ENCODE data around the gene BRD3OS. TPM values are rescaled to one million over a fixed set of nuclear protein-coding genes. Genes with fewer than 3 reads are reported as not detected.

The BRD3OS gene
- total RNA-seq, 1 experiment from 2014 or later: 16.2 TPM

- DNase-seq (ENCODE audit: low spot score): no peak
- no peaks in the 10 kb centered on the region for H3K9me3 Mint-ChIP-seq
- ChIA-PET CTCF (interaction anchor here (1.6 kb wide), 1 partner anchor 89 kb away, joined by 4 read pairs; no protein-coding TSS in a partner anchor), POLR2A (no interaction called here)
- ATAC-seq: no peak
- H3K4me3 Mint-ChIP-seq: no peak overlapping the region
- no peaks in the 10 kb centered on the region for H3K36me3 Mint-ChIP-seq
- H3K27ac Mint-ChIP-seq: no peak overlapping the region; the same call in 1 of the 2 replicates
- TF ChIP-seq TCF7 (CRISPR knock-in tag; IDR thresholded peaks at IDR 0.05; ENCODE audit: low read depth) (no peak), USF2 (CRISPR knock-in tag; IDR thresholded peaks at IDR 0.05) (no peak), MXD4 (CRISPR knock-in tag; IDR thresholded peaks at IDR 0.05; ENCODE audit: borderline replicate concordance) (no peak), ZNF219 (CRISPR knock-in tag; IDR thresholded peaks at IDR 0.05; ENCODE audit: borderline replicate concordance) (no peak), CDX4 (CRISPR knock-in tag; IDR thresholded peaks at IDR 0.05; ENCODE audit: borderline replicate concordance) (no peak), EMX1 (CRISPR knock-in tag; IDR thresholded peaks at IDR 0.05) (no peak), AFF4 (CRISPR knock-in tag; IDR thresholded peaks at IDR 0.05; ENCODE audit: borderline replicate concordance) (no peak), JAZF1 (CRISPR knock-in tag; IDR thresholded peaks at IDR 0.05) (no peak), FOXP1 (CRISPR knock-in tag; IDR thresholded peaks at IDR 0.05; ENCODE audit: borderline replicate concordance) (no peak), HMGA2 (CRISPR knock-in tag; IDR thresholded peaks at IDR 0.05) (no peak), ZNF138 (CRISPR knock-in tag; conservative IDR thresholded peaks at IDR 0.05) (no peak), SMAD3 (CRISPR knock-in tag; IDR thresholded peaks at IDR 0.05; ENCODE audit: borderline replicate concordance) (no peak), IRF2 (CRISPR knock-in tag; IDR thresholded peaks at IDR 0.05; ENCODE audit: borderline replicate concordance, low read depth) (no peak), ZNF263 (CRISPR knock-in tag; IDR thresholded peaks at IDR 0.05; ENCODE audit: low read depth) (no peak), NR3C1 (CRISPR knock-in tag; conservative IDR thresholded peaks at IDR 0.05; ENCODE audit: low read depth) (no peak)
- TF ChIP-seq, protein P1, sequence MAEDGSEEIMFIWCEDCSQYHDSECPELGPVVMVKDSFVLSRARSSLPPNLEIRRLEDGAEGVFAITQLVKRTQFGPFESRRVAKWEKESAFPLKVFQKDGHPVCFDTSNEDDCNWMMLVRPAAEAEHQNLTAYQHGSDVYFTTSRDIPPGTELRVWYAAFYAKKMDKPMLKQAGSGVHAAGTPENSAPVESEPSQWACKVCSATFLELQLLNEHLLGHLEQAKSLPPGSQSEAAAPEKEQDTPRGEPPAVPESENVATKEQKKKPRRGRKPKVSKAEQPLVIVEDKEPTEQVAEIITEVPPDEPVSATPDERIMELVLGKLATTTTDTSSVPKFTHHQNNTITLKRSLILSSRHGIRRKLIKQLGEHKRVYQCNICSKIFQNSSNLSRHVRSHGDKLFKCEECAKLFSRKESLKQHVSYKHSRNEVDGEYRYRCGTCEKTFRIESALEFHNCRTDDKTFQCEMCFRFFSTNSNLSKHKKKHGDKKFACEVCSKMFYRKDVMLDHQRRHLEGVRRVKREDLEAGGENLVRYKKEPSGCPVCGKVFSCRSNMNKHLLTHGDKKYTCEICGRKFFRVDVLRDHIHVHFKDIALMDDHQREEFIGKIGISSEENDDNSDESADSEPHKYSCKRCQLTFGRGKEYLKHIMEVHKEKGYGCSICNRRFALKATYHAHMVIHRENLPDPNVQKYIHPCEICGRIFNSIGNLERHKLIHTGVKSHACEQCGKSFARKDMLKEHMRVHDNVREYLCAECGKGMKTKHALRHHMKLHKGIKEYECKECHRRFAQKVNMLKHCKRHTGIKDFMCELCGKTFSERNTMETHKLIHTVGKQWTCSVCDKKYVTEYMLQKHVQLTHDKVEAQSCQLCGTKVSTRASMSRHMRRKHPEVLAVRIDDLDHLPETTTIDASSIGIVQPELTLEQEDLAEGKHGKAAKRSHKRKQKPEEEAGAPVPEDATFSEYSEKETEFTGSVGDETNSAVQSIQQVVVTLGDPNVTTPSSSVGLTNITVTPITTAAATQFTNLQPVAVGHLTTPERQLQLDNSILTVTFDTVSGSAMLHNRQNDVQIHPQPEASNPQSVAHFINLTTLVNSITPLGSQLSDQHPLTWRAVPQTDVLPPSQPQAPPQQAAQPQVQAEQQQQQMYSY (CRISPR knock-in tag; IDR thresholded peaks at IDR 0.05): no peak
- TF ChIP-seq, protein P2, sequence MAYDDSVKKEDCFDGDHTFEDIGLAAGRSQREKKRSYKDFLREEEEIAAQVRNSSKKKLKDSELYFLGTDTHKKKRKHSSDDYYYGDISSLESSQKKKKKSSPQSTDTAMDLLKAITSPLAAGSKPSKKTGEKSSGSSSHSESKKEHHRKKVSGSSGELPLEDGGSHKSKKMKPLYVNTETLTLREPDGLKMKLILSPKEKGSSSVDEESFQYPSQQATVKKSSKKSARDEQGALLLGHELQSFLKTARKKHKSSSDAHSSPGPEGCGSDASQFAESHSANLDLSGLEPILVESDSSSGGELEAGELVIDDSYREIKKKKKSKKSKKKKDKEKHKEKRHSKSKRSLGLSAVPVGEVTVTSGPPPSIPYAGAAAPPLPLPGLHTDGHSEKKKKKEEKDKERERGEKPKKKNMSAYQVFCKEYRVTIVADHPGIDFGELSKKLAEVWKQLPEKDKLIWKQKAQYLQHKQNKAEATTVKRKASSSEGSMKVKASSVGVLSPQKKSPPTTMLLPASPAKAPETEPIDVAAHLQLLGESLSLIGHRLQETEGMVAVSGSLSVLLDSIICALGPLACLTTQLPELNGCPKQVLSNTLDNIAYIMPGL (CRISPR knock-in tag; IDR thresholded peaks at IDR 0.05): no peak
- TF ChIP-seq, protein P3, sequence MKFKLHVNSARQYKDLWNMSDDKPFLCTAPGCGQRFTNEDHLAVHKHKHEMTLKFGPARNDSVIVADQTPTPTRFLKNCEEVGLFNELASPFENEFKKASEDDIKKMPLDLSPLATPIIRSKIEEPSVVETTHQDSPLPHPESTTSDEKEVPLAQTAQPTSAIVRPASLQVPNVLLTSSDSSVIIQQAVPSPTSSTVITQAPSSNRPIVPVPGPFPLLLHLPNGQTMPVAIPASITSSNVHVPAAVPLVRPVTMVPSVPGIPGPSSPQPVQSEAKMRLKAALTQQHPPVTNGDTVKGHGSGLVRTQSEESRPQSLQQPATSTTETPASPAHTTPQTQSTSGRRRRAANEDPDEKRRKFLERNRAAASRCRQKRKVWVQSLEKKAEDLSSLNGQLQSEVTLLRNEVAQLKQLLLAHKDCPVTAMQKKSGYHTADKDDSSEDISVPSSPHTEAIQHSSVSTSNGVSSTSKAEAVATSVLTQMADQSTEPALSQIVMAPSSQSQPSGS (CRISPR knock-in tag; IDR thresholded peaks at IDR 0.05; ENCODE audit: borderline replicate concordance, low read depth): no peak
- TF ChIP-seq, protein P4, sequence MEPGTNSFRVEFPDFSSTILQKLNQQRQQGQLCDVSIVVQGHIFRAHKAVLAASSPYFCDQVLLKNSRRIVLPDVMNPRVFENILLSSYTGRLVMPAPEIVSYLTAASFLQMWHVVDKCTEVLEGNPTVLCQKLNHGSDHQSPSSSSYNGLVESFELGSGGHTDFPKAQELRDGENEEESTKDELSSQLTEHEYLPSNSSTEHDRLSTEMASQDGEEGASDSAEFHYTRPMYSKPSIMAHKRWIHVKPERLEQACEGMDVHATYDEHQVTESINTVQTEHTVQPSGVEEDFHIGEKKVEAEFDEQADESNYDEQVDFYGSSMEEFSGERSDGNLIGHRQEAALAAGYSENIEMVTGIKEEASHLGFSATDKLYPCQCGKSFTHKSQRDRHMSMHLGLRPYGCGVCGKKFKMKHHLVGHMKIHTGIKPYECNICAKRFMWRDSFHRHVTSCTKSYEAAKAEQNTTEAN (CRISPR knock-in tag; IDR thresholded peaks at IDR 0.05): no peak
- TF ChIP-seq, protein P5, sequence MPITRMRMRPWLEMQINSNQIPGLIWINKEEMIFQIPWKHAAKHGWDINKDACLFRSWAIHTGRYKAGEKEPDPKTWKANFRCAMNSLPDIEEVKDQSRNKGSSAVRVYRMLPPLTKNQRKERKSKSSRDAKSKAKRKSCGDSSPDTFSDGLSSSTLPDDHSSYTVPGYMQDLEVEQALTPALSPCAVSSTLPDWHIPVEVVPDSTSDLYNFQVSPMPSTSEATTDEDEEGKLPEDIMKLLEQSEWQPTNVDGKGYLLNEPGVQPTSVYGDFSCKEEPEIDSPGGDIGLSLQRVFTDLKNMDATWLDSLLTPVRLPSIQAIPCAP (CRISPR knock-in tag; IDR thresholded peaks at IDR 0.05): no peak
- peaks cover 36% of the 10 kb centered on the region for H3K4me1 Mint-ChIP-seq
- H3K27me3 Mint-ChIP-seq (ENCODE audit: low read depth): no peaks in the 10 kb centered on the region
Observed at GRCh38 chr9:134060546-134060945, 35.3 kb downstream of the BRD3OS start.

Data from WTC11 (cell line).